ENCODE data around the gene ZNF684. TPM values are rescaled to one million over a fixed set of nuclear protein-coding genes. Genes with fewer than 3 reads are reported as not detected.
"Not testable (repeated sequence)": the region's sequence is repeated elsewhere in the genome, so short reads cannot be mapped to it uniquely, and the experiment has no call there.

Gene ZNF684
- total RNA-seq, 2 experiments from 2014 or later: 8.7 to 10.0 TPM

DNA sequence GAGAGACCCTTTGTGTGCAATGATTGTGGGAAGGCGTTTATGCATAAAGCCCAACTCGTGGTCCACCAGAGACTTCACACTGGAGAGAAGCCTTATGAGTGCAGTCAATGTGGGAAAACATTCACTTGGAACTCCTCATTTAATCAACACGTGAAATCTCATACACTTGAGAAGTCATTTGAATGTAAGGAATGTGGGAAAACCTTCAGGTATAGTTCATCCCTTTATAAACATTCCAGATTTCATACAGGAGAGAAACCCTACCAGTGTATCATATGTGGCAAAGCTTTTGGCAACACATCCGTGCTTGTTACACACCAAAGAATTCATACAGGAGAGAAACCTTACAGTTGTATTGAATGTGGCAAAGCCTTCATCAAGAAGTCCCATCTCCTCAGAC, 15.5 kb downstream of the ZNF684 start:
- no peaks in the 10 kb centered on the region for H3K4me1 Mint-ChIP-seq

GRCh38 chr1:40553017-40553416, 21.6 kb downstream of the ZNF684 start:
- Mint-ChIP-seq H3K9me3 (ENCODE audit: low read depth) (peaks cover 2% of the 10 kb centered on the region), H3K4me3 (no peak overlapping the region), H3K36me3 (peaks cover 7% of the 10 kb centered on the region), H3K4me1 (no peaks in the 10 kb centered on the region), H3K27me3 (peaks cover 3% of the 10 kb centered on the region), H3K27ac (no peak overlapping the region)
- CTCF ChIA-PET: no interaction called here
- ATAC-seq (no peak), DNase-seq (no peak)

More for the DNA sequence above, 15.5 kb downstream of the ZNF684 start:
- DNase-seq (no peak), ATAC-seq (no peak)
- CTCF ChIA-PET: no interaction called here
- H3K36me3 Mint-ChIP-seq: peaks cover 58% of the 10 kb centered on the region
- H3K9me3 Mint-ChIP-seq (ENCODE audit: low read depth): peaks cover 27% of the 10 kb centered on the region
- H3K4me3 Mint-ChIP-seq: no peak overlapping the region
- H3K27ac Mint-ChIP-seq: no peak overlapping the region
- H3K27me3 Mint-ChIP-seq: no peaks in the 10 kb centered on the region

- not testable (repeated sequence) for H3K4me1 Mint-ChIP-seq; H3K27me3 Mint-ChIP-seq; ATAC-seq; H3K9me3 Mint-ChIP-seq (ENCODE audit: low read depth); H3K27ac Mint-ChIP-seq; H3K36me3 Mint-ChIP-seq; H3K4me3 Mint-ChIP-seq; DNase-seq
- CTCF ChIA-PET: interaction anchor here (0.7 kb wide), 1 partner anchor 13 kb away, joined by 3 read pairs; no protein-coding TSS in a partner anchor
These were observed 23.4 kb downstream of the ZNF684 start for GRCh38 chr1:40554807-40555206.

- peaks cover 2% of the 10 kb centered on the region for H3K4me1 Mint-ChIP-seq
- CTCF ChIA-PET: no interaction called here
- peaks cover 3% of the 10 kb centered on the region for H3K27me3 Mint-ChIP-seq
These were observed 24.7 kb downstream of the ZNF684 start for GRCh38 chr1:40556121-40556520.

GRCh38 chr1:40558241-40558640, 26.8 kb downstream of the ZNF684 start:
- not testable (repeated sequence) for H3K4me3 Mint-ChIP-seq, H3K27ac Mint-ChIP-seq
- CTCF ChIA-PET: interaction anchor here (1.1 kb wide), 1 partner anchor 121 kb away, joined by 3 read pairs; no protein-coding TSS in a partner anchor

More at GRCh38 chr1:40556121-40556520, 24.7 kb downstream of the ZNF684 start:
- no peak for ATAC-seq
- H3K4me3 Mint-ChIP-seq: no peak overlapping the region
- no peak for DNase-seq
- peaks cover 3% of the 10 kb centered on the region for H3K36me3 Mint-ChIP-seq
- peaks cover 4% of the 10 kb centered on the region for H3K9me3 Mint-ChIP-seq (ENCODE audit: low read depth)
- H3K27ac Mint-ChIP-seq: no peak overlapping the region

DNA sequence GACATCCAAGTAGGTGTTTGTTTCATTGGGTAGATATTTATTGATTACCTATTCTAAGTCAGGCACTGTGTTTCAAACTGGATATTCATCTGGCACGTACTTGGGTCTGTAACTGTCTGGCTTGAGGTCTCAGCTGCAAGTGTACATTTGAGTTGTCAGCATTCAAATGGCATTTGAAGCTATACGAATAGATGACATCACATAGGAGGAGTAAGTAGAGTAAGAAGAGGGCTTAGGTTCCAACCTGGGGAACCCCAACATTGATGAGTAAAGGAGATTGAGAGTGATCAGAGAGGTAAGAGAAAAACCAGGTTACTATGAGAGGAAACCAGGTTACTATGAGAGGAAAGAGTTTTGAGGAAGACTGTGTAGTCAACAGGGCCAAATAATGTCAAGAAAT, 30.7 kb downstream of the ZNF684 start:
- no peak overlapping the region for H3K4me3 Mint-ChIP-seq
- no peak for ATAC-seq

More at GRCh38 chr1:40558241-40558640, 26.8 kb downstream of the ZNF684 start:
- not testable (repeated sequence) for H3K9me3 Mint-ChIP-seq (ENCODE audit: low read depth); DNase-seq; ATAC-seq; H3K4me1 Mint-ChIP-seq; H3K36me3 Mint-ChIP-seq; H3K27me3 Mint-ChIP-seq

DNA sequence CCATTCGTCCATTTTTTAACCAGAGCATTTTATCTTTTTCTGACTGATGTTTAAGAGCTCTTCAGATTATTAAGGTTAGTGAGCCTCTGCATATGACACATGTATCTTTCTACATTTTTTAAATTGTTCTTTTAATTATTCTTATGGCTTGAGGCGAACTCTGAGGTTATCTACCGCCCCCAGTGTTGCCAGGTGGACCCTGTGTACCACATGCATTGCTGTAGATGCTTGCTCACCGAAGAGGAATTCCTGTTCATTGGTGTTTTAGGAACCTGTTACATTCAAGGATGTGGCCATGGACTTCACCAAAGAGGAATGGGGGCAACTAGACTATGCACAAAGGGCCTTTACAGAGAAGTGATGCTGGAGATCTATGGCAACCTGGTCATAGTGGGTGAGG, 31.8 kb downstream of the ZNF684 start:
- no peak overlapping the region for H3K27ac Mint-ChIP-seq
- ATAC-seq (no peak), DNase-seq (no peak)
- peaks cover 6% of the 10 kb centered on the region for H3K27me3 Mint-ChIP-seq
- CTCF ChIA-PET: no interaction called here
- H3K4me3 Mint-ChIP-seq: no peak overlapping the region
- H3K36me3 Mint-ChIP-seq: peaks cover 4% of the 10 kb centered on the region
- H3K9me3 Mint-ChIP-seq (ENCODE audit: low read depth): peaks cover 10% of the 10 kb centered on the region
- H3K4me1 Mint-ChIP-seq: peaks cover 6% of the 10 kb centered on the region

More for the DNA sequence above, 30.7 kb downstream of the ZNF684 start:
- no peak for DNase-seq
- peaks cover 4% of the 10 kb centered on the region for H3K36me3 Mint-ChIP-seq
- peaks cover 4% of the 10 kb centered on the region for H3K27me3 Mint-ChIP-seq
- CTCF ChIA-PET: no interaction called here
- peaks cover 10% of the 10 kb centered on the region for H3K9me3 Mint-ChIP-seq (ENCODE audit: low read depth)
- peaks cover 6% of the 10 kb centered on the region for H3K4me1 Mint-ChIP-seq
- no peak overlapping the region for H3K27ac Mint-ChIP-seq

GRCh38 chr1:40564506-40564905, 33.1 kb downstream of the ZNF684 start:
- no peak overlapping the region for H3K27ac Mint-ChIP-seq
- no peak for DNase-seq
- CTCF ChIA-PET: no interaction called here
- no peak for ATAC-seq
- no peak overlapping the region for H3K4me3 Mint-ChIP-seq
- peaks cover 10% of the 10 kb centered on the region for H3K9me3 Mint-ChIP-seq (ENCODE audit: low read depth)
- H3K27me3 Mint-ChIP-seq: peaks cover 6% of the 10 kb centered on the region
- H3K4me1 Mint-ChIP-seq: peaks cover 6% of the 10 kb centered on the region
- H3K36me3 Mint-ChIP-seq: peaks cover 4% of the 10 kb centered on the region

DNA sequence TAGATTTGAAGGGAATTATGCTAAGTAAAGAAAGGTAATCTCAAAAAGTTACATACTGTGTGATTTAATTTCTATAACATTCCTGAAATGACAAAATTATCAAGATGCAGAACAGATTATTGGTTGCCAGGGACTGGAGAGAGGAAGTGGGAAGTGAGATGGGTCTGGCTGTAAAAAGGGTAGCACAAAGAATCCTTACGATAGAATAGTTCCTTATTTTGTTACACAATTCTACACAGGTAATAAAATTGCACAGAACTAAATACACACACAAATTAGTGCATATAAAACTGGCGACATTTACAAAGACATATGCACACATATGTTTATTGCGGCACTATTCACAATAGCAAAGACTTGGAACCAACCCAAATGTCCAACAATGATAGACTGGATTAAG, 33.5 kb downstream of the ZNF684 start:
- DNase-seq (no peak), ATAC-seq (no peak)
- CTCF ChIA-PET: no interaction called here
- H3K9me3 Mint-ChIP-seq (ENCODE audit: low read depth): peaks cover 10% of the 10 kb centered on the region
- no peak overlapping the region for H3K4me3 Mint-ChIP-seq
- peaks cover 6% of the 10 kb centered on the region for H3K4me1 Mint-ChIP-seq
- peaks cover 6% of the 10 kb centered on the region for H3K27me3 Mint-ChIP-seq
- no peak overlapping the region for H3K27ac Mint-ChIP-seq
- peaks cover 4% of the 10 kb centered on the region for H3K36me3 Mint-ChIP-seq

DNA sequence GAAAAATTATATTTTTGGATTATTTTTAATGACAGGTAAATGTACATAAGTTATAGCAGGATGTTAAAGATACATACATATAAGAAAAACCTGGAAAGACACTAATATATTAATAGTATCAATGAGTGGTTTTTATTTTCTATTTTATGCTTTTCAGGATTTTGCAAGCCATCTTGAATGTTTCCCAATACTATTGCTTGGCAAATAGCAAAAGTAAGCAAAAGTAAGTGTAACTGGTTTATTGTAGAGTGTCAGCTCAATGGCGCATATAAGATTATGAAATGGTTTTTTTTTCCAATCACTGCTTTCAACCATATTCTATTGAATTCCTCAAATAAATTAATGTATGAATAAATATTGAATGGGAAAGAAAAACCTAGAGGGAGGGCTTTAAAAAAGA, 36.4 kb downstream of the ZNF684 start:
- CTCF ChIA-PET: interaction anchor here (0.6 kb wide), 1 partner anchor 13 kb away, joined by 3 read pairs; no protein-coding TSS in a partner anchor
- Mint-ChIP-seq H3K4me1 (no peaks in the 10 kb centered on the region), H3K36me3 (no peaks in the 10 kb centered on the region), H3K27me3 (peaks cover 12% of the 10 kb centered on the region), H3K27ac (no peak overlapping the region), H3K4me3 (no peak overlapping the region), H3K9me3 (ENCODE audit: low read depth) (peaks cover 7% of the 10 kb centered on the region)
- DNase-seq: no peak
- ATAC-seq: no peak

GRCh38 chr1:40574805-40575204, 43.4 kb downstream of the ZNF684 start:
- H3K27me3 Mint-ChIP-seq: peaks cover 13% of the 10 kb centered on the region
- ATAC-seq; H3K27ac Mint-ChIP-seq; H3K4me3 Mint-ChIP-seq; CTCF ChIA-PET; H3K9me3 Mint-ChIP-seq (ENCODE audit: low read depth); H3K36me3 Mint-ChIP-seq; DNase-seq; H3K4me1 Mint-ChIP-seq: not testable (repeated sequence)

GRCh38 chr1:40575336-40575735, 43.9 kb downstream of the ZNF684 start:
- peaks cover 13% of the 10 kb centered on the region for H3K27me3 Mint-ChIP-seq
- CTCF ChIA-PET: no interaction called here
- DNase-seq (no peak), ATAC-seq (no peak)
- H3K36me3 Mint-ChIP-seq: peaks cover 2% of the 10 kb centered on the region
- H3K4me1 Mint-ChIP-seq: no peaks in the 10 kb centered on the region
- no peak overlapping the region for H3K4me3 Mint-ChIP-seq
- peaks cover 3% of the 10 kb centered on the region for H3K9me3 Mint-ChIP-seq (ENCODE audit: low read depth)
- no peak overlapping the region for H3K27ac Mint-ChIP-seq

DNA sequence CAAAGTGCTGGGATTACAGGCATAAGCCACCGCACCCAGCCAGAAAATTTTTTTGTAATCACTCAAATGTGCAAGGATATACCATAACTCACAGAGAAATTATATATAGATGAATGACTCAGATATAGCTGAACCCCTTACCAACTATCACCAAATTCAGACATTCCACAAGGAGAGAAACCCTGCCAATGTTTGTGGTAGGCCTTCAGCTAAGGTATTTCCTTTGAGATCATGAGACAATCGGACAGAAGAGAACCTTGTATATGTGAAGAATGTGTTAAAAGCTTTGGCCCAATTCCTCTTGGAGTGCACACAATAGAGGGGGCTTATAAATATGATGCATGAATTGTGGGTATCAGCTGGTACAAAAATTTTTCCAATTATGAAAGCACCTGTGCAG, 50.7 kb downstream of the ZNF684 start:
- ATAC-seq (no peak), DNase-seq (no peak)
- Mint-ChIP-seq H3K36me3 (peaks cover 3% of the 10 kb centered on the region), H3K27me3 (peaks cover 19% of the 10 kb centered on the region), H3K9me3 (ENCODE audit: low read depth) (no peaks in the 10 kb centered on the region), H3K27ac (no peak overlapping the region), H3K4me1 (peaks cover 16% of the 10 kb centered on the region), H3K4me3 (no peak overlapping the region)
- CTCF ChIA-PET: no interaction called here

- CTCF ChIA-PET: no interaction called here
- Mint-ChIP-seq H3K27ac (no peak overlapping the region), H3K27me3 (peaks cover 18% of the 10 kb centered on the region), H3K36me3 (peaks cover 1% of the 10 kb centered on the region), H3K4me3 (no peak overlapping the region), H3K4me1 (peaks cover 16% of the 10 kb centered on the region), H3K9me3 (ENCODE audit: low read depth) (no peaks in the 10 kb centered on the region)
- DNase-seq: no peak
- no peak for ATAC-seq
These were observed 52.5 kb downstream of the ZNF684 start for GRCh38 chr1:40583980-40584379.

GRCh38 chr1:40588586-40588985, 57.1 kb downstream of the ZNF684 start:
- Mint-ChIP-seq H3K9me3 (ENCODE audit: low read depth) (no peaks in the 10 kb centered on the region), H3K36me3 (peaks cover 1% of the 10 kb centered on the region), H3K4me3 (no peak overlapping the region), H3K4me1 (peaks cover 14% of the 10 kb centered on the region), H3K27me3 (peaks cover 27% of the 10 kb centered on the region), H3K27ac (no peak overlapping the region)
- DNase-seq: no peak
- CTCF ChIA-PET: interaction anchor here (1.1 to 1.2 kb wide), 2 partner anchors 142 to 360 kb away, joined by 3 to 4 read pairs; no protein-coding TSS in a partner anchor
- ATAC-seq: no peak
